Ramos (cell line): ENCODE measurements around the gene FAM163B.

Experiments
- in situ Hi-C: fragments of 300-500 bp; cut with MboI; formaldehyde crosslinking; loops from one replicate; pipeline ENCODE4 v1.14.3; 2022; ENCODE audit warnings: low sequenced_read_pairs; ENCODE audit not compliant: unreplicated experiment

Gene FAM163B

GRCh38 chr9:133558191-133559126, 50.7 kb downstream of the FAM163B start:
- in situ Hi-C loops = no loop called here

GRCh38 chr9:133557581-133557980, 51.6 kb downstream of the FAM163B start:
- in situ Hi-C loops = no loop called here

GRCh38 chr9:133556354-133556753, 52.8 kb downstream of the FAM163B start:
- in situ Hi-C loops = no loop called here

- in situ Hi-C loops = no loop called here
Measured at GRCh38 chr9:133554729-133555128, 54.5 kb downstream of the FAM163B start.

- in situ Hi-C loops = no loop called here
Measured at GRCh38 chr9:133553973-133554713, 55.0 kb downstream of the FAM163B start.

GRCh38 chr9:133553123-133553522, 56.1 kb downstream of the FAM163B start:
- in situ Hi-C loops = no loop called here

GRCh38 chr9:133552236-133552635, 57.0 kb downstream of the FAM163B start:
- in situ Hi-C loops = no loop called here

GRCh38 chr9:133551446-133551845, 57.7 kb downstream of the FAM163B start:
- in situ Hi-C loops = no loop called here

GRCh38 chr9:133547116-133547515, 62.1 kb downstream of the FAM163B start:
- in situ Hi-C loops = no loop called here

GRCh38 chr9:133546287-133546680, 62.9 kb downstream of the FAM163B start:
- in situ Hi-C loops = no loop called here

- in situ Hi-C loops = no loop called here
Measured at GRCh38 chr9:133545494-133546286, 63.5 kb downstream of the FAM163B start.

GRCh38 chr9:133543772-133544467, 65.3 kb downstream of the FAM163B start:
- in situ Hi-C loops = no loop called here

GRCh38 chr9:133542002-133542401, 67.2 kb downstream of the FAM163B start:
- in situ Hi-C loops = no loop called here

- in situ Hi-C loops = no loop called here
Measured at GRCh38 chr9:133540698-133541025, 68.5 kb downstream of the FAM163B start.

- in situ Hi-C loops = loop anchor here (5.0 to 10.0 kb wide), 2 partner anchors 177 to 465 kb away; no protein-coding TSS in a partner anchor
Measured at GRCh38 chr9:133539991-133540697, 69.0 kb downstream of the FAM163B start.

GRCh38 chr9:133538851-133539833, 70.0 kb downstream of the FAM163B start:
- in situ Hi-C loops = loop anchor here (5.0 to 10.0 kb wide), 2 partner anchors 178 to 466 kb away; no protein-coding TSS in a partner anchor

- in situ Hi-C loops = loop anchor here (5.0 to 10.0 kb wide), 2 partner anchors 179 to 467 kb away; no protein-coding TSS in a partner anchor
Measured at GRCh38 chr9:133538176-133538575, 71.0 kb downstream of the FAM163B start.

GRCh38 chr9:133537257-133537656, 71.9 kb downstream of the FAM163B start:
- in situ Hi-C loops = loop anchor here (5.0 to 10.0 kb wide), 2 partner anchors 180 to 468 kb away; no protein-coding TSS in a partner anchor
